PC-3 (cell line): ENCODE results near the gene LMO1. TPM values are rescaled to one million over a fixed set of nuclear protein-coding genes. Genes with fewer than 3 reads are reported as not detected.

Source experiments
- ATAC-seq: fragments of 200-7000 bp; cut with Tn5 transposase; 2 replicates; pipeline ENCODE4 v1.9.1; 2020; ENCODE audit warnings: mild to moderate bottlenecking, moderate library complexity
- BruUV-seq: library from RNA; stranded (reverse); fragments of 400-500 nt; replicated peaks from 2 replicates; lab custom pipeline; 2021; lab: Mats Ljungman, UMichigan
- CTCF ChIA-PET: fragments of 300-600 bp; sonication (Branson Sonifier 250); formaldehyde crosslinking; loops from one replicate; lab custom pipeline; 2022; ENCODE audit warnings: antibody characterized with exemption; lab: Charles Lee
- POLR2A ChIA-PET: fragments of 300-600 bp; sonication (Branson Sonifier 250); formaldehyde crosslinking; loops from one replicate; lab custom pipeline; 2022; ENCODE audit warnings: antibody characterized with exemption; ENCODE audit not compliant: unreplicated experiment; lab: Charles Lee
- DNase-seq: peaks from one replicate; pipeline ENCODE4 v3.0.0-alpha.2; 2015
- H2AFZ ChIP-seq: fragments of 300-600 bp; sonication (generic); 2 replicates; pipeline ENCODE4 v1.6.0; 2016; ENCODE audit warnings: antibody characterized with exemption, low read length
- H3F3A ChIP-seq: fragments of 300-600 bp; sonication (generic); one replicate; pipeline ENCODE4 v1.6.0; 2017; ENCODE audit warnings: antibody characterized with exemption, low read length, control low read depth, mild to moderate bottlenecking; ENCODE audit not compliant: unreplicated experiment
- H3K27ac ChIP-seq: fragments of 300-600 bp; sonication (generic); 2 replicates; pipeline ENCODE4 v1.5.1; 2016; ENCODE audit warnings: mild to moderate bottlenecking, low read length
- H3K27me3 ChIP-seq: fragments of 300-600 bp; sonication (generic); 2 replicates; pipeline ENCODE4 v1.6.1; 2016; ENCODE audit warnings: low read length, mixed read lengths
- H3K36me3 ChIP-seq: fragments of 300-600 bp; sonication (generic); 2 replicates; pipeline ENCODE4 v1.6.1; 2016; ENCODE audit warnings: low read depth, mixed run types, low read length, mixed read lengths
- H3K4me1 ChIP-seq: fragments of 300-600 bp; sonication (generic); 2 replicates; pipeline ENCODE4 v1.5.1; 2016; ENCODE audit warnings: low read length; ENCODE audit not compliant: insufficient read depth
- H3K4me2 ChIP-seq: fragments of 300-600 bp; sonication (generic); 2 replicates; pipeline ENCODE4 v1.6.0; 2016; ENCODE audit warnings: low read length
- H3K4me3 ChIP-seq: fragments of 300-600 bp; sonication (generic); 2 replicates; pipeline ENCODE4 v1.5.1; 2016; ENCODE audit warnings: mild to moderate bottlenecking, low read length, mixed read lengths
- H3K79me2 ChIP-seq: fragments of 300-600 bp; sonication (generic); 2 replicates; pipeline ENCODE4 v1.6.1; 2017; ENCODE audit warnings: low read length, mixed read lengths
- H3K9ac ChIP-seq: fragments of 300-600 bp; sonication (generic); 2 replicates; pipeline ENCODE4 v1.6.0; 2016; ENCODE audit warnings: mild to moderate bottlenecking, low read length
- H3K9me2 ChIP-seq: fragments of 300-600 bp; sonication (generic); replicated peaks from 2 replicates; pipeline ENCODE4 v1.6.1; 2016; ENCODE audit warnings: mixed run types, low read length, mixed read lengths
- H3K9me3 ChIP-seq: fragments of 300-600 bp; sonication (generic); 2 replicates; pipeline ENCODE4 v1.6.1; 2016; ENCODE audit warnings: low read length, mixed read lengths
- H4K20me1 ChIP-seq: fragments of 300-600 bp; sonication (generic); 2 replicates; pipeline ENCODE4 v1.6.1; 2016; ENCODE audit warnings: low read length, mixed read lengths
- EZH2 ChIP-seq: fragments of 300-600 bp; sonication (generic); IDR thresholded peaks from one replicate; pipeline ENCODE4 v1.6.1; 2017; ENCODE audit warnings: antibody characterized with exemption, mild to moderate bottlenecking, low read length; ENCODE audit not compliant: unreplicated experiment
- EZH2phosphoT487 ChIP-seq: fragments of 300-600 bp; sonication (generic); IDR thresholded peaks from 2 replicates; pipeline ENCODE4 v1.6.1; 2018; ENCODE audit warnings: mild to moderate bottlenecking, antibody characterized with exemption, low read length, borderline replicate concordance
- intact Hi-C: fragments of 100-400 bp; cut with micrococcal nuclease; formaldehyde crosslinking; loops from 2 replicates; pipeline ENCODE4 v1.9.0; 2023
- total RNA-seq: library from RNA; depleted of rRNA; stranded (reverse); fragments of >200 nt; gene quantifications from 2 replicates; pipeline ENCODE4 v1.2.3, GENCODE V29; 2014
- TF ChIP-seq, protein P1 (sequence below): fragments of 300-600 bp; sonication (generic); conservative IDR thresholded peaks from 2 replicates; pipeline ENCODE4 v1.5.1; 2017; ENCODE audit warnings: antibody characterized with exemption, low read depth, mild to moderate bottlenecking, low read length

Gene LMO1
- total RNA-seq, 1 experiment from 2014 or later, result 0.15 TPM

DNA sequence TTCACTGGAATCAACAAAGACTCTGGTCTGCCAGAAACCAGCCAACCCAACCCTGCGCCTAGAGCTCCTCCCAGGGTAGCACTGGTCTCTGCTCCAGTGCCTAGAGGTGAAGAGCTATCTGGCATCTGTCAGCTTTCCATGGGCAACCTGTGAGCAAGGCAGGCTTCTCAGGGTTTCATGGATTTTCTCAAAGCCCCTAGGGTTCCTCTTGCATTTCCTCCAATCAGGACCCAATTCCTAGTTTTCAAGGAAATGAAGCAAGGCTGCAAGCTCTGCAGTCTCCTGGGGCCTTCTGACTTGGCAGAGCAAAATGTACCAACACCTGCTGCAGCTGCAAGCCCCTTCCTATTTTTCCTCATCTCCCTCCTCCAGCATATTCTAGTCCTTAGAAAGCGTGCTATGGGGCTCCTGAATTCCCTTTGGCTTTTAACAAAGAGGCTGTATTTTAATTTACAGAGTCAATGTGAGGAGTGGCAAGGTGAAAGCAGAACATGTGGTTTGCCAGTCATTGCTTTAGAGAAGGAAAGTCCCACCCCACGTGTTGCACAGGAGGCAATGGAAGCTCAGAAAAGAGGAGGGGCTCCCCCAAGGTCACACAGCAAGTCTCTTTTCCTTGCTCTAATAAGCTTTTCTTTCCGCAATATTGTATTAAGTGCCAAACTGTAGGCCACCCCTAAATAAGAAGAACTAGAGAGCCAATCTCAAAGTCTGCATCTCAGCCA, 61.9 kb downstream of the LMO1 start:
- CTCF ChIA-PET, result no interaction called here
- no peak overlapping the region for H3K27ac ChIP-seq
- H3K27me3 ChIP-seq, result peaks cover 57% of the 10 kb centered on the region
- H2AFZ ChIP-seq, result no peak overlapping the region
- H3K9ac ChIP-seq, result no peak overlapping the region
- H4K20me1 ChIP-seq, result no peaks in the 10 kb centered on the region
- intact Hi-C loops, result no loop called here
- H3K79me2 ChIP-seq, result no peaks in the 10 kb centered on the region
- ATAC-seq (no peak), DNase-seq (no peak)
- no peaks in the 10 kb centered on the region for H3K9me3 ChIP-seq
- POLR2A ChIA-PET, result no interaction called here
- H3K4me1 ChIP-seq, result no peaks in the 10 kb centered on the region
- no peaks in the 10 kb centered on the region for H3F3A ChIP-seq
- H3K36me3 ChIP-seq, result no peaks in the 10 kb centered on the region
- H3K9me2 ChIP-seq, result no peaks in the 10 kb centered on the region
- no peak overlapping the region for H3K4me3 ChIP-seq
- no peak overlapping the region for H3K4me2 ChIP-seq
- TF ChIP-seq EZH2phosphoT487 (no peak), EZH2 (no peak)
- TF ChIP-seq, protein P1, sequence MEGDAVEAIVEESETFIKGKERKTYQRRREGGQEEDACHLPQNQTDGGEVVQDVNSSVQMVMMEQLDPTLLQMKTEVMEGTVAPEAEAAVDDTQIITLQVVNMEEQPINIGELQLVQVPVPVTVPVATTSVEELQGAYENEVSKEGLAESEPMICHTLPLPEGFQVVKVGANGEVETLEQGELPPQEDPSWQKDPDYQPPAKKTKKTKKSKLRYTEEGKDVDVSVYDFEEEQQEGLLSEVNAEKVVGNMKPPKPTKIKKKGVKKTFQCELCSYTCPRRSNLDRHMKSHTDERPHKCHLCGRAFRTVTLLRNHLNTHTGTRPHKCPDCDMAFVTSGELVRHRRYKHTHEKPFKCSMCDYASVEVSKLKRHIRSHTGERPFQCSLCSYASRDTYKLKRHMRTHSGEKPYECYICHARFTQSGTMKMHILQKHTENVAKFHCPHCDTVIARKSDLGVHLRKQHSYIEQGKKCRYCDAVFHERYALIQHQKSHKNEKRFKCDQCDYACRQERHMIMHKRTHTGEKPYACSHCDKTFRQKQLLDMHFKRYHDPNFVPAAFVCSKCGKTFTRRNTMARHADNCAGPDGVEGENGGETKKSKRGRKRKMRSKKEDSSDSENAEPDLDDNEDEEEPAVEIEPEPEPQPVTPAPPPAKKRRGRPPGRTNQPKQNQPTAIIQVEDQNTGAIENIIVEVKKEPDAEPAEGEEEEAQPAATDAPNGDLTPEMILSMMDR, result no peak
- BruUV-seq, result no TSS peak

DNA sequence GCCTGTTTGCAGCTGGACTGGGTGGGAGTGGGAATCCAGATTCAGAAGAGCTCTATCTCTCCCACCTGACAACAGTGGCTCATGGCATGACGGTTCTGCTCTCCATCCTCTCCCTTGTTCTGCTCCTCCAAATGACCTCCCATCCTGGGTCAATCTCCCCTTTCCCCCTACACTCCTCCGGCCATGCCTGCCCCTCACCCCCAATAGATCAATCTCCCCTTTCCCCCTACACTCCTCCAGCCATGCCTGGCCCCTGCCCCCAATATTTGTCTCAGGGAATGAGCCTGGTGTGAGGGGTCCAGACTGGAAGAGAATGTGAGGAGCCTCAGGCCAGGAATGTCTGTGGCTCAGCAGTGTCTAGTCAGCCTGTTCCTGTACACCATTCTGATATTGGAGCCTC, 64.0 kb downstream of the LMO1 start:
- CTCF ChIA-PET, result no interaction called here
- no peaks in the 10 kb centered on the region for H3K9me3 ChIP-seq
- H3K4me2 ChIP-seq, result no peak overlapping the region
- no peaks in the 10 kb centered on the region for H3K9me2 ChIP-seq
- H3K4me3 ChIP-seq, result no peak overlapping the region
- intact Hi-C loops, result no loop called here
- H3K9ac ChIP-seq, result no peak overlapping the region
- ATAC-seq (no peak), DNase-seq (no peak)
- BruUV-seq, result no TSS peak
- H4K20me1 ChIP-seq, result no peaks in the 10 kb centered on the region
- POLR2A ChIA-PET, result interaction anchor here (0.7 kb wide), 1 partner anchor 1117 kb away, joined by 3 read pairs; no protein-coding TSS in a partner anchor
- no peak overlapping the region for H3K27ac ChIP-seq
- no peaks in the 10 kb centered on the region for H3K4me1 ChIP-seq
- H2AFZ ChIP-seq, result no peak overlapping the region
- H3K79me2 ChIP-seq, result no peaks in the 10 kb centered on the region
- peaks cover 43% of the 10 kb centered on the region for H3K27me3 ChIP-seq
- no peaks in the 10 kb centered on the region for H3F3A ChIP-seq
- TF ChIP-seq EZH2phosphoT487 (no peak), EZH2 (no peak)
- TF ChIP-seq, protein P1, result no peak
- H3K36me3 ChIP-seq, result no peaks in the 10 kb centered on the region

DNA sequence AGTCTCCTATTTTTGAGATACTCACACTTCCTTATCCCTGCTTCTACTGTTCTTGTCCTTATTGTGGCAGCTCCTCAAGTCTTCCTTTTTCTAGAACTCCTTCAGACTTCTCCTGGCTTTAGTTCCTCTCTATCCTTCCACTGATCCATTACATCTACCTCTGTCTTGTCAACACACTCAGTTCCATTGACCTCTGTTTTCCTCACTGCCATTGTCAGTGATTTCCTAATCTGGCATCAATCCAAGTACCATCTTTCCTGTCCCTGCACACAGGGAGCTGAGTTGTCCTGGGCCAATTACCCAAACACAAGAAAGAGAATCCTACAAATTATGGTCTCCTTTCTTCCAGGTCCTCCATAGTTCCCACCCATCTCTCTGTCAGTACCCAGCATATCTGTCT, 66.9 kb downstream of the LMO1 start:
- Histone ChIP-seq H3F3A (no peaks in the 10 kb centered on the region), H3K79me2 (no peaks in the 10 kb centered on the region), H3K9me3 (no peaks in the 10 kb centered on the region), H3K27me3 (peaks cover 17% of the 10 kb centered on the region; the same call in 1 of the 2 replicates), H3K9me2 (no peaks in the 10 kb centered on the region), H3K27ac (no peak overlapping the region), H4K20me1 (no peaks in the 10 kb centered on the region), H3K4me2 (no peak overlapping the region), H2AFZ (no peak overlapping the region), H3K9ac (no peak overlapping the region), H3K4me3 (no peak overlapping the region), H3K4me1 (no peaks in the 10 kb centered on the region), H3K36me3 (no peaks in the 10 kb centered on the region)
- TF ChIP-seq EZH2, result no peak
- TF ChIP-seq, protein P1, result no peak
- TF ChIP-seq EZH2phosphoT487, result no peak
- DNase-seq, result no peak
- CTCF ChIA-PET, result no interaction called here
- POLR2A ChIA-PET, result no interaction called here
- intact Hi-C loops, result no loop called here
- BruUV-seq, result no TSS peak
- ATAC-seq, result no peak
